WTC11 (cell line): ENCODE results near the gene NPC2. TPM values are rescaled to one million over a fixed set of nuclear protein-coding genes. Genes with fewer than 3 reads are reported as not detected.

ENCODE experiments used
- ATAC-seq: fragments of 200-7000 bp; cut with Tn5 transposase; 2 replicates; pipeline ENCODE4 v1.10.0; 2021; ENCODE audit warnings: mild to moderate bottlenecking, moderate library complexity
- CTCF ChIA-PET: fragments of 300-600 bp; sonication (Branson Sonifier 250); formaldehyde crosslinking; loops from one replicate; lab custom pipeline; 2021; ENCODE audit warnings: antibody characterized with exemption; lab: Charles Lee
- POLR2A ChIA-PET: fragments of 350-600 bp; sonication (Branson Sonifier 250); formaldehyde crosslinking; loops from one replicate; lab custom pipeline; 2021; ENCODE audit warnings: antibody characterized with exemption; lab: Charles Lee
- DNase-seq: peaks from one replicate; pipeline ENCODE4 v3.0.0; 2021; ENCODE audit warnings: low spot score
- H3K27ac Mint-ChIP-seq: 2 replicates; pipeline ENCODE4 v1.8.0; 2021; ENCODE audit warnings: mixed read lengths
- H3K27me3 Mint-ChIP-seq: 2 replicates; pipeline ENCODE4 v1.8.0; 2021; ENCODE audit warnings: low read depth, mild to moderate bottlenecking, moderate library complexity, mixed read lengths
- H3K36me3 Mint-ChIP-seq: 2 replicates; pipeline ENCODE4 v1.8.0; 2021; ENCODE audit warnings: mixed read lengths
- H3K4me1 Mint-ChIP-seq: 2 replicates; pipeline ENCODE4 v1.8.0; 2022; ENCODE audit warnings: mixed read lengths
- H3K4me3 Mint-ChIP-seq: 2 replicates; pipeline ENCODE4 v1.8.0; 2021; ENCODE audit warnings: mild to moderate bottlenecking, moderate library complexity, mixed read lengths
- H3K9me3 Mint-ChIP-seq: 2 replicates; pipeline ENCODE4 v1.8.0; 2021; ENCODE audit warnings: mixed read lengths
- ATF3 ChIP-seq: sonication (generic); formaldehyde crosslinking; conservative IDR thresholded peaks from 2 replicates; pipeline ENCODE4 v1.8.1; 2022; ENCODE audit warnings: mild to moderate bottlenecking, missing genetic modification reagents
- CREM ChIP-seq: sonication (generic); formaldehyde crosslinking; IDR thresholded peaks from 2 replicates; pipeline ENCODE4 v1.8.1; 2022; ENCODE audit warnings: mild to moderate bottlenecking, missing genetic modification reagents, moderate library complexity
- CTCF ChIP-seq: fragments of 200-600 bp; IDR thresholded peaks from 2 replicates; pipeline ENCODE4 v1.8.0; 2022; ENCODE audit warnings: antibody characterized with exemption
- E2F4 ChIP-seq: sonication (generic); formaldehyde crosslinking; IDR thresholded peaks from 2 replicates; pipeline ENCODE4 v1.8.1; 2022; ENCODE audit warnings: low read depth, mild to moderate bottlenecking, moderate library complexity, missing genetic modification reagents, borderline replicate concordance
- E2F5 ChIP-seq: sonication (generic); formaldehyde crosslinking; IDR thresholded peaks from 2 replicates; pipeline ENCODE4 v1.8.1; 2022; ENCODE audit warnings: mild to moderate bottlenecking, moderate library complexity, missing genetic modification reagents
- ELF4 ChIP-seq: sonication (generic); formaldehyde crosslinking; IDR thresholded peaks from 2 replicates; pipeline ENCODE4 v1.8.1; 2022; ENCODE audit warnings: low read depth, mild to moderate bottlenecking, moderate library complexity, missing genetic modification reagents
- EMX1 ChIP-seq: fragments of 250-450 bp; sonication (Bioruptor Pico); IDR thresholded peaks from 2 replicates; pipeline ENCODE4 v1.8.0; 2021; ENCODE audit warnings: mild to moderate bottlenecking
- ERG ChIP-seq: fragments of 250-450 bp; sonication (Bioruptor Pico); IDR thresholded peaks from 2 replicates; pipeline ENCODE4 v1.8.0; 2021; ENCODE audit warnings: mild to moderate bottlenecking
- ESRRA ChIP-seq: sonication (generic); formaldehyde crosslinking; IDR thresholded peaks from 2 replicates; pipeline ENCODE4 v1.8.1; 2022; ENCODE audit warnings: mild to moderate bottlenecking, missing genetic modification reagents, borderline replicate concordance
- FOXP4 ChIP-seq: sonication (generic); formaldehyde crosslinking; IDR thresholded peaks from 2 replicates; pipeline ENCODE4 v1.8.0; 2022; ENCODE audit warnings: mild to moderate bottlenecking, missing genetic modification reagents
- GABPB1 ChIP-seq: sonication (generic); formaldehyde crosslinking; IDR thresholded peaks from 2 replicates; pipeline ENCODE4 v1.8.1; 2023; ENCODE audit warnings: mild to moderate bottlenecking, missing genetic modification reagents
- NFATC4 ChIP-seq: fragments of 250-450 bp; sonication (Bioruptor Pico); IDR thresholded peaks from 2 replicates; pipeline ENCODE4 v1.9.0; 2021; ENCODE audit warnings: mild to moderate bottlenecking
- NR3C1 ChIP-seq: sonication (generic); formaldehyde crosslinking; conservative IDR thresholded peaks from 2 replicates; pipeline ENCODE4 v1.8.1; 2023; ENCODE audit warnings: low read depth, mild to moderate bottlenecking, missing genetic modification reagents
- PRRX2 ChIP-seq: fragments of 250-450 bp; sonication (Bioruptor Pico); IDR thresholded peaks from 2 replicates; pipeline ENCODE4 v1.8.0; 2021; ENCODE audit warnings: mild to moderate bottlenecking
- RORB ChIP-seq: fragments of 250-450 bp; sonication (Bioruptor Pico); IDR thresholded peaks from 2 replicates; pipeline ENCODE4 v1.9.0; 2021; ENCODE audit warnings: mild to moderate bottlenecking
- SMAD4 ChIP-seq: sonication (generic); formaldehyde crosslinking; IDR thresholded peaks from 2 replicates; pipeline ENCODE4 v1.8.0; 2022; ENCODE audit warnings: mild to moderate bottlenecking, missing genetic modification reagents
- ZBTB43 ChIP-seq: sonication (generic); formaldehyde crosslinking; IDR thresholded peaks from 2 replicates; pipeline ENCODE4 v1.8.1; 2023; ENCODE audit warnings: mild to moderate bottlenecking, missing genetic modification reagents
- ZNF317 ChIP-seq: sonication (generic); formaldehyde crosslinking; IDR thresholded peaks from 2 replicates; pipeline ENCODE4 v1.8.1; 2023; ENCODE audit warnings: low read depth, mild to moderate bottlenecking, moderate library complexity, missing genetic modification reagents, borderline replicate concordance
- ZNF423 ChIP-seq: fragments of 250-450 bp; sonication (Bioruptor Pico); IDR thresholded peaks from 2 replicates; pipeline ENCODE4 v2.1.2; 2022; ENCODE audit warnings: mild to moderate bottlenecking, moderate library complexity
- ZNF425 ChIP-seq: fragments of 250-450 bp; sonication (Bioruptor Pico); conservative IDR thresholded peaks from 2 replicates; pipeline ENCODE4 v1.9.0; 2021; ENCODE audit warnings: mild to moderate bottlenecking
- total RNA-seq: library from RNA; stranded (reverse); gene quantifications from 3 replicates; pipeline ENCODE4 v1.2.3, GENCODE V29; 2021

The NPC2 gene
- total RNA-seq, 1 experiment from 2014 or later, result 139 TPM

- ATAC-seq (no peak), DNase-seq (no peak)
- Mint-ChIP-seq H3K27ac (no peak overlapping the region), H3K27me3 (no peaks in the 10 kb centered on the region), H3K4me1 (peaks cover 4% of the 10 kb centered on the region), H3K9me3 (no peaks in the 10 kb centered on the region), H3K36me3 (no peaks in the 10 kb centered on the region), H3K4me3 (no peak overlapping the region)
- no peak for TF ChIP-seq CTCF
- TF ChIP-seq ZNF423, result no peak
- no peak for TF ChIP-seq E2F4
- no peak for TF ChIP-seq ZNF425
- TF ChIP-seq SMAD4 (CRISPR knock-in tag), result no peak
- TF ChIP-seq ZNF317, result no peak
- no peak for TF ChIP-seq ERG
- no peak for TF ChIP-seq GABPB1 (CRISPR knock-in tag)
- TF ChIP-seq EMX1 (CRISPR knock-in tag), result no peak
- no peak for TF ChIP-seq NR3C1 (CRISPR knock-in tag)
- TF ChIP-seq ELF4, result no peak
- TF ChIP-seq ZBTB43 (CRISPR knock-in tag), result no peak
- no peak for TF ChIP-seq ATF3 (CRISPR knock-in tag)
- no peak for TF ChIP-seq PRRX2 (CRISPR knock-in tag)
- TF ChIP-seq E2F5 (CRISPR knock-in tag), result no peak
- no peak for TF ChIP-seq RORB (CRISPR knock-in tag)
- TF ChIP-seq FOXP4 (CRISPR knock-in tag), result no peak
- no peak for TF ChIP-seq CREM (CRISPR knock-in tag)
- no peak for TF ChIP-seq ESRRA (CRISPR knock-in tag)
- no peak for TF ChIP-seq NFATC4
- POLR2A ChIA-PET, result no interaction called here
- CTCF ChIA-PET, result interaction anchor here (0.8 to 1.9 kb wide), 3 partner anchors 17 to 48 kb away, joined by 3 to 10 read pairs (median 3); no protein-coding TSS in a partner anchor
Measured at GRCh38 chr14:74524812-74525135, 31.7 kb upstream of the NPC2 start.
